Stimulated activated CD8-positive, alpha-beta memory T cell treated with anti-CD3 and anti-CD28 coated beads, Interleukin-15, amount 100 ng/mL, for 4 hours (primary cell): ENCODE results near the gene KCNMA1.

Experiments
- DNase-seq, 2 donors: peaks; one replicate each; pipeline ENCODE4 v3.0.0-alpha.2; 2020; ENCODE audit warnings: low read depth in 2 of 2

KCNMA1 gene

DNA sequence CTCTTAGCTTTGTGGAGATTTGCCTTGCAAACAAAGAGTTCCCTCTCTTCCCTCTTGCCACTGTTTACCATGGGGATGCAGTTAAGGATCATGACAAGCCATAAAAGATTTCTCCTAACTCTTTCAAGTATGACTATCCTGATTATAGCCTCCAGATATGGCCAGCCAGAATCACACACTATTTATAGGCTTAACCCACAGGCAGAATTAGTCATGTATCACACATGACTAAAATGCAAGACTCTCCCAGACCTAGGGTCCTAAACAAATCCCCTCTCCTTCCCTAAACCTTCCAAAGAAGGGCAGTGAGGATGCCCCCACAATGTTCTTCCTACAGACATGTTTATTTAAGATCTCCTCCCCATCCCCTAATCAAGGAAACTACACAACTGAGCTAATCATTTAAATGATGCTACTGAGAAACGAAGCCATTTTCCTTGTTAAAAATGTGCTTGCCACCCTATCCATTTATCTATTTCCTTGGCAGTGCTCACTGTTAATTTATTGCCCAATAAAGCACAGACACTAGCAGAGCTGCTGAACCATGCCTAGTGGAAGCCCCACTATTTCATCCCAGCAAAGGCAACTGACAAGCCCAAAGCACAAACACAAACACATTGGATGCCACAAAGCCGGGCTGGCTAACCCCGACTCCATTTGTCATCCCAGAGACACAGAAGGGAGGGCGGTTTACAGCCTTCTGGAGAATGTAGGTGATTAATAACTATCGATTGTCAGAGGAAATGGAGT, 363.4 kb downstream of the KCNMA1 start:
- no peak for DNase-seq

DNA sequence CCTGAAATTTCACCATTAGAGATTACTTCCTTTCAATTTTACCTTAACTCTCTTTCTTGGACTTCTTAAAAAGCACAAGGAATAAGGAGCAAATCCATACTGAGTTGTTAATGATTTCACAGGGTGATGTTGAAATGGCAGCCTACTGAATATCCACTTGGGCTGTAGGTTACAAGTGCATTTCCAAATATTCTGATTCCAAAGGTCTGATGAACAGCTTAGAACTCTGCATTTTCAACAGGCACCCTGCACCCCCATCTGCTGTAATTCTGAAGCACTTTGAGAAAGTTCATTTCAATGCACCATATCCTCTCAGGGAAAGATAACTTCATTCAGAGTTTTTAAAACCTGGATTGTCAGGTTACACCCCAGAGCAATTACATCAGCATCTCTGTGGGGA, 368.4 kb downstream of the KCNMA1 start:
- no peak for DNase-seq

DNA sequence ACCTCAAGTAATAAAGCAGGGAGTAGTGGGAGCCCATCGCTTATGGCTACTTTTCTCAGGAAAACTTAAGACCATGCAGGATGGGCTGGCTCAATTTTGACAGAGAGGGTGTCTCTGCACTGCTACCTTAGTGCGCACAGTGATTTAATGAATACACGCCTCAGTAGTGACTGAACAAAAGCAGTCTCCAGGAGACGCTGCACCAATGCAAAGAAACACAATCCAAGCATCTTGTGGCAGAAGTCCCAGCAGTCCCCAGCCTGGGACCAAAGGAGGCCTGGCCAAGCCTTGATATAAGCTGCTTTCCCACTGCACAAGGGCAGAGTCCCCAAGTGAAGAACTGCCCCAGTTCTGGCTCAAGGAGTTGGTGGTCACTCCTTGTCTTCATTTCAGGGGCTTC, 368.9 kb downstream of the KCNMA1 start:
- no peak for DNase-seq

GRCh38 chr10:77267703-77268675, 369.6 kb downstream of the KCNMA1 start:
- DNase-seq, result no peak

DNA sequence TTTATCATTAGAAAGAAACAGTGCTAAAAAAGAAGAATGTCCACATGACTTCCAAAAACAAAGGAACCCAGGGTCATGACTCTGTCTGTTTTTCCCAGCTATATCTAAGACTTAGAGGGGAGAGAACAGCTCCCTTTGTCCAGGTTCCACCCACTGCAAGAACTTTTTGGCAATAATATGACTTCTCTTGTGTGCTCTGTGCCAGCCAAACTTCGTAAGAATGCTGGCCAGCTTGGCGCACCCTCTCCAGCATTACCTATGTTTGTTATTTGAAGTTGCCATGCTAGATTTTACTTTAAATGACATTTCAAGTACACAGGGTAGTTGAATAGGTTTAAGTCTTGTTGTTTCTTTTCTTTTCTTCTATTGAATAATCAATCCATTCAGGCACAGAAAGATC, 371.4 kb downstream of the KCNMA1 start:
- DNase-seq, result no peak

DNA sequence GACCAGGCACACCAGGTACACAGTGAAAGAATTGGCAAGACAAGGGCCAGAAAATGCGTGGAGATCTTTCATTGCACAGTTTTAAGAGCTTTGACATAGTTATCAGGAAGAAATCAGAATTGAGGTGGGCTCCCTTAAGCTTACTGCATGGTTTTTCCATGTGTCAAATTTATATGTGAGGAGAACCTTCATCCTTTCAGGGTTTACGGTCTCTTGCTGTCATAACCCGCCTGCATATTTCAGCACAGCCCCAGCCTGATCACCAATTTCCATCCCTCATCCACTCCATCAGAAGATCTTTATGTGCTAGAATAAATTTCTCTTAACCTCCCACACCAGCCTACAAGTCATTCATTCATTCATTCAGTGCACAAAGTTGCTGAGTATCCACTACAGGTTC, 373.1 kb downstream of the KCNMA1 start:
- DNase-seq, result no peak

- DNase-seq, result no peak
Observed at GRCh38 chr10:77264107-77264506, 373.5 kb downstream of the KCNMA1 start.

- DNase-seq, result no peak
Observed at GRCh38 chr10:77263700-77264099, 373.9 kb downstream of the KCNMA1 start.

GRCh38 chr10:77261146-77261545, 376.5 kb downstream of the KCNMA1 start:
- no peak for DNase-seq

DNA sequence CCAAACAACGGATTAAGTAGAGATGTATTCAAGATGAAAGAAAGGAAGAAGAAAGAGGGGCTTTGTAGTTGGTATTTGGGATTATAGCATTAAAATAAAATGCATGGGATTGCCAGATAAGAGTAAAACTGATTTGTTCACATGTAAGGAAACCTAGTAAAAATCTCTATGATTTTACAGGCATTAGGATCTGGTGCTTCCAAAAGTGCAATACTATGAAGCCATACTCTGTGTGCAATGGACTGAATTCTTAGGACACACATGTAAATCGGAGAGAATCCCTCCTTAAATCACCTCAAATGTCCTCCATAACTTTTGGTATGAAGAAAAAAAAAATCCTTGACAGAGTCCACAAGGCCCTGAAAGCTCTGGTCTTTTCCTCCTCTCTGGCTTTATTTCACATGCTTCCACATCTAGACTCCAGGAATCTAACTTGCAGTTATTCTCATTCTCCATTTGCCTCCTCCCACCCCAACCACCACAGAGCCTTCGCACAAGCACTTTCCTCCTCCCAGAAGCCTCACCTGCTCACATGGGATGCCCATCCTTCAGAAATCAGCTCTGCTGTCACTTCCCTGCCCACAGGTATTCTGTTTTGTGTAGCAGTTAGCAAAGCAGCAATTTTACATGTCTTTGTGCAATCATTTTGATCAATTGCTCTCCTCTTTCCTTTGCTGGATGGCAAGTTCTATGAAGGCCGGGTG, 378.3 kb downstream of the KCNMA1 start:
- DNase-seq, result no peak

- DNase-seq, result no peak
Observed at GRCh38 chr10:77256346-77256745, 381.3 kb downstream of the KCNMA1 start.

GRCh38 chr10:77253556-77254064, 384.0 kb downstream of the KCNMA1 start:
- no peak for DNase-seq

DNA sequence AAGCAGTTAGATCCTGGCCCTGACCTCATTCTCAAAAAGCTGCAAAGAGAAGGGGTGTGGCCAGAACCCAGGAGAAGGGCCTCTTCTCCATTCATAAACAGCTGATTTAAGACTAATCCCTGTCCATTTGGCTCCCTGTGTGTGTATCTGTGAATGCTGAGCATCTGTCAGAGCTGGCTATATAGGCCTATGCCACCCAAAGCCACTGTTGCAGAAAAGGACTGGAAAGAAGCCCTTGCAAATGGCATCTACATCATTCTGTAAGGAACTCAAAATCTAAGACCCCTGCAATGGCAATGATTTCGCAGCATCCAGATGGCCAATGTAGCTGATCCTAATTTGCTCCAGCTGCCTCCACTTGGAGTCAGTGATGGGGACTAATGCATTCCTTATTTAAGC, 384.5 kb downstream of the KCNMA1 start:
- DNase-seq, result no peak

DNA sequence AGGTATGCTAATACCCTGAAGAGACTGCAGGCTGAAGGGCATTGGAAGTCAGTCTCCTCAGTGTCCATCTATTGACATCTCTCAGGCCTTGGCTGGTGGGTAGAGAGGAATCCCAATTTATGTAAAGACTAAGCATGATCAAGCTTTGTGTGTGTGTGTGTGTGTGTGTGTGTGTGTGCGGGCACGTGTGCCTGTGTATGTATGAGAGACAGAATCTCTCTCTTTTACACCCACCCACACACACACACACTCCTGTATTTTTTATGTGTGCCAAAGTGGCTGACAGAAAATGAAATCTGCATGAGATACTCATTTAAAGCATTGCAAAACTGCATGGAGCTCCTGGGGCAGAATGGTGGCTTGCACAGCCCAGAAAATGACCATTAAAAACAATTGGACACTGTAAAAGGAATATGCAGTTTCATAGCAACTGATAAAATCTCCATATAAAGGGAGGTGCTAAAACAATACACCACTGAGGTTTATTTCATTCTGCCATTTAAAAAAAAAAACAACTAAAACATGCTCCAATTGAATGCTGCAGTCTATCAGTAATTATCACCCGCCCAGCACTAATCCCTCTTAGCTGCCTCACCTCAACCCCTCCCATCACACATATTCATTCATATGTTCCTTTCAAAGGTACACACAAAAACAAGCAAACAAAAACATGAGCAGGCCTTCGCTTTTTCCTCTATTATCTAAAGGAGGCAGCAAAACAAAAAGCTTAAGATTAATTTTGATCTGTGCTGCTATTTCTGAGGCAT, 385.0 kb downstream of the KCNMA1 start:
- DNase-seq, result no peak

GRCh38 chr10:77251297-77252013, 386.2 kb downstream of the KCNMA1 start:
- no peak for DNase-seq

- no peak for DNase-seq
Observed at GRCh38 chr10:77249901-77250459, 387.6 kb downstream of the KCNMA1 start.

- no peak for DNase-seq
Observed at GRCh38 chr10:77248104-77248790, 389.4 kb downstream of the KCNMA1 start.

GRCh38 chr10:77247031-77247990, 390.3 kb downstream of the KCNMA1 start:
- no peak for DNase-seq

DNA sequence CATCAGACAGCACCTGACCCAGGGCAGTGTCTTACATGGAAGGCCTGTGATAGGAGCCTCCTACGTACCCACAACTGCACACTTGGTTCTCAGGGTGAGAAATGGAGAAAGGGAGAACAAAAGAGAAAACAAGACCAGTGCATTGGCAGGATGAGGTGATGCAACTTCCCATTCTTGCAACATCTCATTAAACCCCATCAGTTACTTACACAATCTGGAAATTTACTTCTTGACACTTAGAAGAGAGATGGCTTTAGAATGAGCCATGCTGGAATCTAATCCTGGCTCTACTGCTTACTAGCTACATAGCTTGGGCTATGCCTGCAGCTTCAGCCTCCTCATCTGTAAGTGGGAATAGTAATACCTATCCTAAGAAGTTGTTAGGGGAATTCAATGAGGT, 391.7 kb downstream of the KCNMA1 start:
- DNase-seq, result no peak
